ENCODE data around the gene LAMP2. TPM values are rescaled to one million over a fixed set of nuclear protein-coding genes. Genes with fewer than 3 reads are reported as not detected.

Gene LAMP2
- total RNA-seq, 1 donor from 2014 or later, result 45.5 TPM

GRCh38 chrX:120378570-120378969, 90.5 kb downstream of the LAMP2 start:
- DNase-seq (ENCODE audit: low read depth, low spot score), result no peak
- Mint-ChIP-seq H3K4me3 (no peak overlapping the region), H3K27ac (ENCODE audit: unreplicated experiment) (no peak overlapping the region), H3K36me3 (ENCODE audit: low read depth) (no peaks in the 10 kb centered on the region), H3K27me3 (ENCODE audit: low read depth) (peaks cover 15% of the 10 kb centered on the region), H3K4me1 (no peaks in the 10 kb centered on the region), H3K9me3 (peaks cover 12% of the 10 kb centered on the region)
- TF ChIP-seq CTCF (conservative IDR thresholded peaks at IDR 0.05), result no peak

Other genes with a start within 250 kb of the LAMP2 start
- gene ZBTB33, start 218.5 kb downstream of the LAMP2 start, total RNA-seq, result 28.4 and 28.6 TPM in 2 replicates
- gene TMEM255A, start 157.8 kb downstream of the LAMP2 start, total RNA-seq, result 0.70 and 0.91 TPM in 2 replicates
- gene ATP1B4, start 107.2 kb downstream of the LAMP2 start, total RNA-seq, result not detected in 2 replicates
- gene CUL4B, start 91.7 kb upstream of the LAMP2 start, total RNA-seq, result 46.7 and 52.2 TPM in 2 replicates
- 38.0 and 38.7 TPM in 2 replicates for gene MCTS1, start 134.8 kb upstream of the LAMP2 start, total RNA-seq
- 11.9 and 12.3 TPM in 2 replicates for gene C1GALT1C1, start 160.8 kb upstream of the LAMP2 start, total RNA-seq